Stomach (tissue), 4 donors: Measurements from ENCODE around the gene LIMS2.

Experiments used
- POLR2A ChIP-seq, 4 donors: fragments of 450-650 bp; IDR thresholded peaks; one replicate each; pipeline ENCODE4 v1.6.1; 2016; ENCODE audit warnings: antibody characterized with exemption in 4 of 4, control low read depth in 2 of 4, mild to moderate bottlenecking in 1 of 4, moderate library complexity in 1 of 4
- TF ChIP-seq, protein P1 (sequence below), 7 experiments: fragments of 450-650 bp in 4 of 7; fragments of 200-600 bp in 3 of 7; sonication (generic) in 3 of 7; IDR thresholded peaks; one replicate each; pipeline ENCODE4 v1.5.1; 2016 to 2019; ENCODE audit warnings: antibody characterized with exemption in 7 of 7, control low read depth in 2 of 7, mild to moderate bottlenecking in 1 of 7

DNA sequence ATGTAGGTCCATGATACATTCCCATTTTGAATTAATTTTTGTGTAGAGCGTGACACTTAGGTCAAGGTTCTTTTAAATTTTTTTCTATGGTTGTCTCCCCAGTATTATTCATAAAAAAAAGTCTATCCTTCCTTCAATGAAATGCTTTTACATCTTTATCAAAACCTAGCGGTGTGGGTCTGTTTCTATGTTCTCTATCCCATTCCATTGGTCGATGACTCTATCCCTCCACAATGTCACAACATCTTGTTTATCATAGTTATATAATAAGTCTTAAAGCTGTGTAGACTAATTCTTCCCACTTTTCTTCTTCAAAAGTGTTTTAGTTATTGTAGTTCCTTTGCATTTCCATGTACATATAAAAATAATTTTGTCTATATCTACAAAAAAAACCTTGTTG is 76.6 kb downstream of the LIMS2 start:
- TF ChIP-seq, protein P1, sequence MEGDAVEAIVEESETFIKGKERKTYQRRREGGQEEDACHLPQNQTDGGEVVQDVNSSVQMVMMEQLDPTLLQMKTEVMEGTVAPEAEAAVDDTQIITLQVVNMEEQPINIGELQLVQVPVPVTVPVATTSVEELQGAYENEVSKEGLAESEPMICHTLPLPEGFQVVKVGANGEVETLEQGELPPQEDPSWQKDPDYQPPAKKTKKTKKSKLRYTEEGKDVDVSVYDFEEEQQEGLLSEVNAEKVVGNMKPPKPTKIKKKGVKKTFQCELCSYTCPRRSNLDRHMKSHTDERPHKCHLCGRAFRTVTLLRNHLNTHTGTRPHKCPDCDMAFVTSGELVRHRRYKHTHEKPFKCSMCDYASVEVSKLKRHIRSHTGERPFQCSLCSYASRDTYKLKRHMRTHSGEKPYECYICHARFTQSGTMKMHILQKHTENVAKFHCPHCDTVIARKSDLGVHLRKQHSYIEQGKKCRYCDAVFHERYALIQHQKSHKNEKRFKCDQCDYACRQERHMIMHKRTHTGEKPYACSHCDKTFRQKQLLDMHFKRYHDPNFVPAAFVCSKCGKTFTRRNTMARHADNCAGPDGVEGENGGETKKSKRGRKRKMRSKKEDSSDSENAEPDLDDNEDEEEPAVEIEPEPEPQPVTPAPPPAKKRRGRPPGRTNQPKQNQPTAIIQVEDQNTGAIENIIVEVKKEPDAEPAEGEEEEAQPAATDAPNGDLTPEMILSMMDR (IDR thresholded peaks at IDR 0.05): no peak
- no peak for TF ChIP-seq POLR2A (IDR thresholded peaks at IDR 0.05)
